Transverse colon (tissue), 4 donors: ENCODE data around the gene KRTAP2-4.

Experiments
- EP300 ChIP-seq: sonication (generic); formaldehyde crosslinking; IDR thresholded peaks from one replicate; pipeline ENCODE4 v1.6.1; 2017; ENCODE audit warnings: antibody characterized with exemption, low read depth
- POLR2A ChIP-seq: fragments of 450-650 bp; IDR thresholded peaks from one replicate; pipeline ENCODE4 v1.6.1; 2016; ENCODE audit warnings: antibody characterized with exemption, mild to moderate bottlenecking, moderate library complexity
- POLR2AphosphoS5 ChIP-seq, 3 donors: sonication (generic); formaldehyde crosslinking; IDR thresholded peaks; one replicate each; pipeline ENCODE4 v1.6.1; 2016; ENCODE audit warnings: antibody characterized with exemption in 3 of 3
- TF ChIP-seq, protein P1 (sequence below), 5 experiments: fragments of 200-600 bp in 3 of 5; fragments of 450-650 bp in 2 of 5; sonication (generic) in 3 of 5; IDR thresholded peaks; 1 replicate in 2 of 5; 2 replicates in 3 of 5; pipeline ENCODE4 v1.5.1; 2016 to 2017; ENCODE audit warnings: antibody characterized with exemption in 5 of 5, inconsistent platforms in 3 of 5, mild to moderate bottlenecking in 2 of 5, moderate library complexity in 1 of 5

- no peak for TF ChIP-seq POLR2A
- TF ChIP-seq, protein P1, sequence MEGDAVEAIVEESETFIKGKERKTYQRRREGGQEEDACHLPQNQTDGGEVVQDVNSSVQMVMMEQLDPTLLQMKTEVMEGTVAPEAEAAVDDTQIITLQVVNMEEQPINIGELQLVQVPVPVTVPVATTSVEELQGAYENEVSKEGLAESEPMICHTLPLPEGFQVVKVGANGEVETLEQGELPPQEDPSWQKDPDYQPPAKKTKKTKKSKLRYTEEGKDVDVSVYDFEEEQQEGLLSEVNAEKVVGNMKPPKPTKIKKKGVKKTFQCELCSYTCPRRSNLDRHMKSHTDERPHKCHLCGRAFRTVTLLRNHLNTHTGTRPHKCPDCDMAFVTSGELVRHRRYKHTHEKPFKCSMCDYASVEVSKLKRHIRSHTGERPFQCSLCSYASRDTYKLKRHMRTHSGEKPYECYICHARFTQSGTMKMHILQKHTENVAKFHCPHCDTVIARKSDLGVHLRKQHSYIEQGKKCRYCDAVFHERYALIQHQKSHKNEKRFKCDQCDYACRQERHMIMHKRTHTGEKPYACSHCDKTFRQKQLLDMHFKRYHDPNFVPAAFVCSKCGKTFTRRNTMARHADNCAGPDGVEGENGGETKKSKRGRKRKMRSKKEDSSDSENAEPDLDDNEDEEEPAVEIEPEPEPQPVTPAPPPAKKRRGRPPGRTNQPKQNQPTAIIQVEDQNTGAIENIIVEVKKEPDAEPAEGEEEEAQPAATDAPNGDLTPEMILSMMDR (IDR thresholded peaks at IDR 0.05) = no peak
- no peak for TF ChIP-seq EP300
- TF ChIP-seq POLR2AphosphoS5 (IDR thresholded peaks at IDR 0.05) = no peak
Observed at GRCh38 chr17:41048441-41048840, 17.2 kb downstream of the KRTAP2-4 start.
